Parathyroid adenoma (tissue), 2 donors: Measurements from ENCODE around the gene MSS51.

Experiments used
- H2AFZ ChIP-seq: fragments of 300-600 bp; sonication (generic); one replicate; pipeline ENCODE4 v1.7.0; 2017; ENCODE audit warnings: antibody characterized with exemption, mild to moderate bottlenecking
- H3K27ac ChIP-seq: fragments of 300-600 bp; sonication (generic); one replicate; pipeline ENCODE4 v1.7.0; 2017
- H3K27me3 ChIP-seq: fragments of 300-600 bp; sonication (generic); one replicate; pipeline ENCODE4 v1.7.0; 2017; ENCODE audit warnings: low read length; ENCODE audit not compliant: control insufficient read depth, insufficient read depth
- H3K36me3 ChIP-seq: fragments of 300-600 bp; sonication (generic); one replicate; pipeline ENCODE4 v1.7.0; 2017; ENCODE audit warnings: low read length; ENCODE audit not compliant: control insufficient read depth, insufficient read depth
- H3K4me1 ChIP-seq: fragments of 300-600 bp; sonication (generic); one replicate; pipeline ENCODE4 v1.7.0; 2017; ENCODE audit warnings: control low read depth
- H3K4me2 ChIP-seq: fragments of 300-600 bp; sonication (generic); one replicate; pipeline ENCODE4 v1.7.0; 2017; ENCODE audit warnings: low read length
- H3K4me3 ChIP-seq: fragments of 300-600 bp; sonication (generic); one replicate; pipeline ENCODE4 v1.7.0; 2017; ENCODE audit warnings: low read depth, low read length
- H3K79me2 ChIP-seq: fragments of 300-600 bp; sonication (generic); one replicate; pipeline ENCODE4 v1.7.0; 2017; ENCODE audit warnings: control low read depth
- H3K9ac ChIP-seq: fragments of 300-600 bp; sonication (generic); one replicate; pipeline ENCODE4 v1.7.0; 2017; ENCODE audit warnings: mild to moderate bottlenecking
- H3K9me3 ChIP-seq: fragments of 300-600 bp; sonication (generic); one replicate; pipeline ENCODE4 v1.7.0; 2017; ENCODE audit warnings: low read length; ENCODE audit not compliant: control insufficient read depth
- TF ChIP-seq, protein P1 (sequence below): fragments of 300-600 bp; sonication (generic); IDR thresholded peaks from one replicate; pipeline ENCODE4 v1.7.0; 2017; ENCODE audit warnings: antibody characterized with exemption, mild to moderate bottlenecking
- donor health status: primary hyperparathyroidism.

Gene MSS51

DNA sequence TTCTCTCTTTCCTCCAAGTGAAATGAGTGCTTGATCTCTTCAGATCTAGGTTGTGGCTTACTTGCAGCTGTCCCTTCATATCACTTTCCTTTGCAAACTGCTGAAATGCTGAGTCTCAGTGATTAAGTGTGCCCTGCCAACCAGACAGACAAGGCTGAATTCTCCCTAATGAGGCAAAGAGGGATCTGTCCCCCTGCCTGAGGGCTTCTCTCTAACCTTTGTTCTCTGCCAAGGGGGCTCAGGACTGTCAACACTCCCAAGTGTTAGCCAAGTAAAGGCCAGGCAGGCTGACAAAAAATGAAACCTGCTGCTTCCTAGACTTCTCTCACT lies at the start of gene MSS51:
TSS of gene MSS51 (minus strand) at position 24 of the 330 bp plus-strand sequence. CDS start 5,277 bp downstream, outside the sequence.
- H3K36me3 ChIP-seq, result no peaks in the 10 kb centered on the region
- TF ChIP-seq, protein P1, sequence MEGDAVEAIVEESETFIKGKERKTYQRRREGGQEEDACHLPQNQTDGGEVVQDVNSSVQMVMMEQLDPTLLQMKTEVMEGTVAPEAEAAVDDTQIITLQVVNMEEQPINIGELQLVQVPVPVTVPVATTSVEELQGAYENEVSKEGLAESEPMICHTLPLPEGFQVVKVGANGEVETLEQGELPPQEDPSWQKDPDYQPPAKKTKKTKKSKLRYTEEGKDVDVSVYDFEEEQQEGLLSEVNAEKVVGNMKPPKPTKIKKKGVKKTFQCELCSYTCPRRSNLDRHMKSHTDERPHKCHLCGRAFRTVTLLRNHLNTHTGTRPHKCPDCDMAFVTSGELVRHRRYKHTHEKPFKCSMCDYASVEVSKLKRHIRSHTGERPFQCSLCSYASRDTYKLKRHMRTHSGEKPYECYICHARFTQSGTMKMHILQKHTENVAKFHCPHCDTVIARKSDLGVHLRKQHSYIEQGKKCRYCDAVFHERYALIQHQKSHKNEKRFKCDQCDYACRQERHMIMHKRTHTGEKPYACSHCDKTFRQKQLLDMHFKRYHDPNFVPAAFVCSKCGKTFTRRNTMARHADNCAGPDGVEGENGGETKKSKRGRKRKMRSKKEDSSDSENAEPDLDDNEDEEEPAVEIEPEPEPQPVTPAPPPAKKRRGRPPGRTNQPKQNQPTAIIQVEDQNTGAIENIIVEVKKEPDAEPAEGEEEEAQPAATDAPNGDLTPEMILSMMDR, result no peak
- H3K27ac ChIP-seq, result peak within 1 kb of the TSS; percentile 53
- peak within 1 kb of the TSS; percentile 13 for H3K4me2 ChIP-seq
- no peak within 1 kb of the TSS for H3K9ac ChIP-seq
- no peaks in the 10 kb centered on the region for H3K27me3 ChIP-seq
- peaks cover 40% of the 10 kb centered on the region for H3K4me1 ChIP-seq
- peak within 1 kb of the TSS; percentile 28 for H2AFZ ChIP-seq
- H3K4me3 ChIP-seq, result no peak within 1 kb of the TSS
- H3K79me2 ChIP-seq, result no peaks in the 10 kb centered on the region
- no peaks in the 10 kb centered on the region for H3K9me3 ChIP-seq

DNA sequence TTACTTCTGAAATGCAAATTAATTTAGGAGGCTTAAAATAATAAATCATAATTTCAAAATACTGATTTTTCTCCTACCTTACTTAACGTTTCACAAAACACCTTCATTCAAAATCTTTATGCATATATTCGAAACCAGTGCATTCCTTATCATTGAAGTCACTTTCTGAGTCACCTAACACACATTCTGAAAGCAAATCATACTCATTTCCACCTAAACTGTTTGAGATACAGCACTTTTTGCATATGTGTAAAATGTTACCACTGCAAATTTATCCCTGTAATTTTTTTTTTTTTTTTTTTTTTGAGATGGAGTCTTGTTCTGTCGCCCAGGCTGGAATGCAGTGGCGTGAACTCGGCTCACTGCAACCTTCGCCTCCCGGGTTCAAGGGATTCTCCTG lies 46.8 kb upstream of the MSS51 start:
- H3K4me1 ChIP-seq, result no peaks in the 10 kb centered on the region
- TF ChIP-seq, protein P1, result no peak
- H3K79me2 ChIP-seq, result peaks cover 12% of the 10 kb centered on the region
- no peaks in the 10 kb centered on the region for H3K9me3 ChIP-seq
- no peak overlapping the region for H3K9ac ChIP-seq
- H2AFZ ChIP-seq, result no peak overlapping the region
- no peak overlapping the region for H3K4me2 ChIP-seq
- H3K27me3 ChIP-seq, result no peaks in the 10 kb centered on the region
- H3K27ac ChIP-seq, result no peak overlapping the region
- no peaks in the 10 kb centered on the region for H3K36me3 ChIP-seq
- no peak overlapping the region for H3K4me3 ChIP-seq

DNA sequence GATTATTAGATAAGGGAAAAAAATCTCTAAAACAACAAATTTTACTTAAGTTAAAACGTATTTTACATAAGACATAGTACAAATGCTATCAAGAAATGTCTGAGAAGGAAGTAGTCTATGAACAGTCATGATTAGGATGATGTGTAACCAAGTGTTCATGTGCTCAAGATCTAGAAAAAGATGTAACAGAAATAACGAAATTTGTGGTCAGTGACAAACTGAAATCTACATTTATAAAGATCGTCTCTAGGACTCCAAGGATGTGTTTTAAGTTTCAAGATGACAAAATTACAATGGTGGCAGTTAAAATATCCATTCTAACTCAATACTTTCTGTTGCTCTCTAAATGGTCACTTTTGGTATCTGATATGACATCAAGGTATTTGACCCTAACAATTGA lies 45.3 kb upstream of the MSS51 start:
- Histone ChIP-seq H3K27ac (no peak overlapping the region), H3K4me1 (no peaks in the 10 kb centered on the region), H3K36me3 (no peaks in the 10 kb centered on the region)

DNA sequence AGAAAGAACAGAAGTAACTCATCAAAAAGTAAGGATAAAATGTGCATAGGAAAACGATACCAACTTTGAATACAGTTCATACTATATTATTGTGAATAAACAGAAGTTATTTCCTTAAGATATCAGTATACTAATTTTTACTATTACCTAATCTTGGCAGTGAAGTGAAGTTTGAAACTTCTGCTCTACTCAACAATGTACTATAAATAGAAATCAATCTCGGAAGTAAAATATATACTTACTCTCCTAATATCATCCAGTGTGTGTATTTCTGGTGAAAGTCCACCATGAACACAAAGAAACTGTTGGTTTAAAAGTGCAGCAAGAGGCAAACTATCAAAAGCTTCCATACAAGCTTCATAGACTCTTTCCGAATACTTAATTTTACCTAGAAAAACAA lies 37.9 kb upstream of the MSS51 start:
- no peaks in the 10 kb centered on the region for H3K4me1 ChIP-seq
- H3K4me3 ChIP-seq, result no peak overlapping the region
- H3K27me3 ChIP-seq, result no peaks in the 10 kb centered on the region
- H3K9me3 ChIP-seq, result no peaks in the 10 kb centered on the region
- H3K36me3 ChIP-seq, result no peaks in the 10 kb centered on the region
- no peak overlapping the region for H3K9ac ChIP-seq
- H2AFZ ChIP-seq, result no peak overlapping the region
- H3K4me2 ChIP-seq, result no peak overlapping the region
- H3K79me2 ChIP-seq, result no peaks in the 10 kb centered on the region
- no peak overlapping the region for H3K27ac ChIP-seq
- TF ChIP-seq, protein P1, result no peak

More for the DNA sequence above, 45.3 kb upstream of the MSS51 start:
- no peak overlapping the region for H3K4me2 ChIP-seq
- H3K9ac ChIP-seq, result no peak overlapping the region
- no peaks in the 10 kb centered on the region for H3K27me3 ChIP-seq
- no peak overlapping the region for H2AFZ ChIP-seq
- H3K9me3 ChIP-seq, result no peaks in the 10 kb centered on the region
- TF ChIP-seq, protein P1, result no peak
- no peaks in the 10 kb centered on the region for H3K79me2 ChIP-seq
- H3K4me3 ChIP-seq, result no peak overlapping the region

DNA sequence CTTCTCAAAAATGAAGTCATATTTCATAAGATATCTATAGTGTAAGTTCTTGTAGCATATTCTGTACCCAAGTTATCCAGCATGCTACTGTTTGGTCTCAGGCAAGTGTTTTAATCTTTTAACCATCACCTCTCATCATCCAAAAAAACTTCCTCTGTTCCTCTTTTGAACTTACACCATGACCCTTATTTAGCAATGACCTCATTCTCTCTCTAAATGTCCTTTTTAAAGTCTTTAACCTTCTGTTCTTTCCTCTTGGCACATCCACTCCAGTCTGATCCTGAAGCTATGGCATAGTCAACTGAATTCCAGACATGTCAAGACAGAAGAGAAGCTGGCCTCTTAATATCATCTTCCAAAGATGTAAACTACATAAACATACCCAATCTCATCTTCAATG lies 36.2 kb upstream of the MSS51 start:
- Histone ChIP-seq H3K36me3 (no peaks in the 10 kb centered on the region), H2AFZ (no peak overlapping the region), H3K27me3 (no peaks in the 10 kb centered on the region), H3K4me1 (no peaks in the 10 kb centered on the region), H3K79me2 (no peaks in the 10 kb centered on the region), H3K9me3 (no peaks in the 10 kb centered on the region), H3K4me2 (no peak overlapping the region), H3K27ac (no peak overlapping the region), H3K9ac (no peak overlapping the region), H3K4me3 (no peak overlapping the region)
- TF ChIP-seq, protein P1, result no peak
